ENCODE results near the gene LATS1.
"Not testable (repeated sequence)": the region's sequence is repeated elsewhere in the genome, so short reads cannot be mapped to it uniquely, and the experiment has no call there.

The LATS1 gene

GRCh38 chr6:149717588-149718458 lies at the start of gene LATS1:
LATS1 (minus strand) TSS chr6:149718101; CDS start chr6:149702126, 15,975 bp downstream.
- DNase-seq (ENCODE audit: low read depth, low spot score): peak; percentile 14
- peak within 1 kb of the TSS; percentile 94 for H3K27ac ChIP-seq

DNA sequence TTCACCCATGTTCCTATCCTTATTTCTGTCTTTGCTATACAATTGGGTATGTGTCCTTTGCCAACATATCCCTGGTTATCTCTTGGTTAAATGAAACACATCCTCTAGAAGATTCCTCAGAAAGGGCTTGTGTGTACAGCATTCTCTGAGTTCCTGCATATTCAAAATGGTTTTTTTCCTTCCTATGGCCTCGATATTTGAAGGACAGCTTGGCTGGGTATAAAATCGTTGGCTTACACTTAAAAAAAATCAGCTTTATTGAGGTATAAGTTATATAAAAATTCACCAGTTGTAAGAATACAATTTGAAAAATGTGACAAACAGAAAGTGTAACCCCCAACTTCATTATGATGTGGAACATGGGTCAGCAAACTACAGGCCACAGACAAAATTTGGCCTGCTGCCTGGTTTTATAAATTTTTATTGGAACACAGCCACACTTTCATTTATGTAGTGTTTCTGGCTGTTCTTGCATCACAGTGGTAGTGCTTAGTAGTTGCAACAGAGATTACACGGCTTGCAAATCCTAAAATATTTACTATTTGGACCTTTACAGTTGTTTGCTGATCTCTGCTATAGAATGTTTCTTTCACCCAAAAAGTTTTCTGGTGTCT lies 48.4 kb upstream of the LATS1 start:
- DNase-seq (ENCODE audit: low read depth, low spot score): no peak
- no peak overlapping the region for H3K27ac ChIP-seq

- H3K27ac ChIP-seq: no peak overlapping the region
- no peak for DNase-seq (ENCODE audit: low read depth, low spot score)
These were observed 46.0 kb upstream of the LATS1 start for GRCh38 chr6:149763866-149764265.

GRCh38 chr6:149761438-149761837 lies 43.5 kb upstream of the LATS1 start:
- H3K27ac ChIP-seq: no peak overlapping the region
- DNase-seq (ENCODE audit: low read depth, low spot score): no peak

GRCh38 chr6:149756261-149756636 lies 38.3 kb upstream of the LATS1 start:
- no peak overlapping the region for H3K27ac ChIP-seq
- DNase-seq (ENCODE audit: low read depth, low spot score): no peak

DNA sequence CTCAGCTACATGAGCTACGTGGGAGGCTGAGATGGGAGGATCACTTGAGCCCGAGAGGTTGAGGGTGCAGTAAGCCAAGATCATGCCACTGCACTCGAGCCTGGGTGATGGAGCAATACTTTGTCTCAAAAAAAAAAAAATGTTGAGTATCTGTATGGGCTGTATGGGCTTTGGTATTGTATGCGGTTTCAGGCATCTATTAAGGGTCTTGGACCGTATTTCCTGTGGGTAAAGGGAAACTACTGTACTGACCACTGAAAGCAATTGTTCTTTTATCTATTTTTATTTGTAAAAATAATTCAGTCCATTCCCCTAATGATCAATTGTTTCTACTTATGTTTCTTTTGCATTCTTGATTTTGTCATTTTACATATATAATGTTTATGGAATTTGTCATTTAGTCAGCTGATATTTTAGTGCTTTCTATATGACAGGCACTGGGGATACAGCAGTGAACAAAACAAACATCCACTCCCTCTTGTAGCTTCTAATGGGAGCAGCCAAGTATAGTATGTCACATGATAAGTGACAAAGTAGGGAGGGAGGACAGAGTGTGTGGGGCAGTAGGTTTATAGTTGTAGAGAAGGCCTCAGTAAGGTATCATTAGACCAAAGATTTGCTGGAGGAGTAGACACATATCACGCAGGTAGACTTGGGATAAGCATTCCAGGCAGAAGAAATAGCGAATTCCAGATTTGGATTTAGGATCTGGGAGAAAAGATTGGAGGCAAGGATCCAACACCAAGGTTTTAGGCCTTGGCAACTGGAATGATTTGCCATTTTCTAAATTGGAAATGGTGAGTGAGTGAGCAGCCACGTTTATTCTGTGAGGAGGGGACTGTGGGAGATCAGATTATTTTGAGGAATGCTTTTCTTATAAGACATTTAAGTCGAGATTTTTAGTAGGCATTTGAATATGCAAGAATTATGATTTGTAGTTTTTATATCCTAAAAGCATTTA lies 37.7 kb upstream of the LATS1 start:
- no peak overlapping the region for H3K27ac ChIP-seq
- no peak for DNase-seq (ENCODE audit: low read depth, low spot score)

- H3K27ac ChIP-seq: no peak overlapping the region
- no peak for DNase-seq (ENCODE audit: low read depth, low spot score)
These were observed 36.6 kb upstream of the LATS1 start for GRCh38 chr6:149754548-149754947.

DNA sequence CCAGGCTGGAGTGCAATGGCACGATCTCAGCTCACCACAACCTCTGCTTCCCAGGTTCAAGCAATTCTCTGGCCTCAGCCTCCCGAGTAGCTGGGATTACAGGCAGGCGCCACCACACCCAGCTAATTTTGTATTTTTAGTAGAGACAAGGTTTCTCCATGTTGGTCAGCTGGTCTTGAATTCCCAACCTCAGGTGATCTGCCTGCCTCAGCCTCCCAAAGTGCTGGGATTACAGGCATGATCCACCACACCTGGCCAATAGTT lies 35.4 kb upstream of the LATS1 start:
- not testable (repeated sequence) for H3K27ac ChIP-seq

GRCh38 chr6:149752600-149753373 lies 34.9 kb upstream of the LATS1 start:
- DNase-seq (ENCODE audit: low read depth, low spot score): no peak

More for the DNA sequence above, 35.4 kb upstream of the LATS1 start:
- DNase-seq (ENCODE audit: low read depth, low spot score): not testable (repeated sequence)

GRCh38 chr6:149751920-149752319 lies 34.0 kb upstream of the LATS1 start:
- not testable (repeated sequence) for DNase-seq (ENCODE audit: low read depth, low spot score); H3K27ac ChIP-seq

More at GRCh38 chr6:149752600-149753373, 34.9 kb upstream of the LATS1 start:
- no peak overlapping the region for H3K27ac ChIP-seq

- H3K27ac ChIP-seq: peak overlapping the region; percentile 70
- DNase-seq (ENCODE audit: low read depth, low spot score): no peak
These were observed 33.3 kb upstream of the LATS1 start for GRCh38 chr6:149751239-149751638.

GRCh38 chr6:149750136-149750609 lies 32.3 kb upstream of the LATS1 start:
- no peak for DNase-seq (ENCODE audit: low read depth, low spot score)
- H3K27ac ChIP-seq: peak overlapping the region; percentile 70

- peak within 1 kb of the TSS; percentile 70 for H3K27ac ChIP-seq
- DNase-seq (ENCODE audit: low read depth, low spot score): peak; percentile 46
These were observed 31.8 kb upstream of the LATS1 start, which contains the start of gene PCMT1 for GRCh38 chr6:149749594-149750135. PCMT1 (plus strand) TSS chr6:149749741; CDS start chr6:149749902, 161 bp downstream.

GRCh38 chr6:149749082-149749593 lies 31.2 kb upstream of the LATS1 start:
- not testable (repeated sequence) for DNase-seq (ENCODE audit: low read depth, low spot score)
- H3K27ac ChIP-seq: peak overlapping the region; percentile 70

- DNase-seq (ENCODE audit: low read depth, low spot score): peak; percentile 70
- peak within 1 kb of the TSS; percentile 40 for H3K27ac ChIP-seq
These were observed 28.4 kb upstream of the LATS1 start, which contains the start of gene NUP43 for GRCh38 chr6:149746147-149746946. NUP43 (minus strand) TSS chr6:149746529; CDS start chr6:149746495, 34 bp downstream.

DNA sequence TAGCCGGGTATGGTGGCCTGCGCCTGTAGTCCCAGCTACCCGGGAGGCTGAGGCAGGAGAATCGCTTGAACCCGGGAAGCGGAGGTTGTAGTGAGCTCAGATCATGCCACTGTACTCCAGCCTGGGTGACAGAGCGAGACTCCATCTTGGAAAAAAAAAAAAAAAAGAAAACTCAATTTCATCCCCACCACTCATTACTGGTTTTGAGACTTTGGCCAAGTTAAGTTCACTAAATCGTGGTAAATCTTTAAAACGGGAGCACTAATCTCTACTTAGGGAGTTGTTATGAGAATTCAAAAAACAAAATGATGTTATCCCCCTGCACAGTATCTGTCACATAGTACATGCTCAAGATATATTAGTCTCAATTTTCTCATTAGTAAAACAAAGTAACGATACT lies 27.4 kb upstream of the LATS1 start:
- not testable (repeated sequence) for H3K27ac ChIP-seq; DNase-seq (ENCODE audit: low read depth, low spot score)

- DNase-seq (ENCODE audit: low read depth, low spot score): no peak
- no peak overlapping the region for H3K27ac ChIP-seq
These were observed 17.0 kb upstream of the LATS1 start for GRCh38 chr6:149734915-149735314.

DNA sequence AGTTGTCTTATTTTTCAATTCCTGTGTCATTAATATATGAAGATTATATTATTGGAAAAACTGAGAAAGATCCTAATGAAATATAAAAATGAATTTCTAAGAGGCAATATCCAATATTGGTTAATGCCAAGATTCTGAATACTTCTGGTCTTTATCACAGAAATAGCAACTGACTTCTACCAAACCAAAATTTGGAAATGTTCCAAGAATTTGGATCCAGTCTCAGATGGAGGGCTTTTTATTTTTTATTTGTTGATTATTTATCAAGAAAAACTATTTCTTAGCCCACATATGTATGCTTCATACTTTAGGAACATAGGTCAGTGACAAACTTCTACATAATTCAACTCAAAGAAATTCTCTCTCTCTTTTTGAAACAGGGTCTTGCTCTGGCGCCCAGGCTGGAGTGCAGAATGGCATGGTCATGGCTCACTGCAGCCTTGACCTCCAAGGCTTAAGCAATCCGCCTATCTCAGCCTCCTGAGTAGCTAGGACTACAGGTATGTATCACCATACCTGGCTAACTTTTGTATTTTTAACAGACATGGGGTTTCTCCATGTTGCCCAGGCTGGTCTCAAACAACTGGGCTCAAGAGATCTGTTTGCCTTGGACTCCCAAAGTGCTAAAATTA lies 15.3 kb upstream of the LATS1 start:
- H3K27ac ChIP-seq: no peak overlapping the region

More for the DNA sequence above, 15.3 kb upstream of the LATS1 start:
- no peak for DNase-seq (ENCODE audit: low read depth, low spot score)
